IPS-18a (cell line): Measurements from ENCODE around the gene PADI6.

Experiments
- H3K27ac ChIP-seq: one replicate; pipeline ENCODE4 v1.5.1; 2013; ENCODE audit warnings: low read length
- H3K27me3 ChIP-seq: one replicate; pipeline ENCODE4 v1.6.1; 2013; ENCODE audit warnings: mild to moderate bottlenecking, low read length; ENCODE audit not compliant: control insufficient read depth, insufficient read depth
- H3K36me3 ChIP-seq: one replicate; pipeline ENCODE4 v1.6.1; 2013; ENCODE audit warnings: low read depth, low read length; ENCODE audit not compliant: control insufficient read depth
- H3K4me1 ChIP-seq: one replicate; pipeline ENCODE4 v1.6.1; 2013; ENCODE audit warnings: low read depth, low read length; ENCODE audit not compliant: control insufficient read depth
- H3K4me3 ChIP-seq: one replicate; pipeline ENCODE4 v1.5.1; 2013; ENCODE audit warnings: low read length
- H3K9ac ChIP-seq: one replicate; pipeline ENCODE4 v1.6.1; 2013; ENCODE audit warnings: mild to moderate bottlenecking, low read length, moderate library complexity
- H3K9me3 ChIP-seq: one replicate; pipeline ENCODE4 v1.6.1; 2013; ENCODE audit warnings: low read depth, low read length; ENCODE audit not compliant: control insufficient read depth

Gene PADI6

DNA sequence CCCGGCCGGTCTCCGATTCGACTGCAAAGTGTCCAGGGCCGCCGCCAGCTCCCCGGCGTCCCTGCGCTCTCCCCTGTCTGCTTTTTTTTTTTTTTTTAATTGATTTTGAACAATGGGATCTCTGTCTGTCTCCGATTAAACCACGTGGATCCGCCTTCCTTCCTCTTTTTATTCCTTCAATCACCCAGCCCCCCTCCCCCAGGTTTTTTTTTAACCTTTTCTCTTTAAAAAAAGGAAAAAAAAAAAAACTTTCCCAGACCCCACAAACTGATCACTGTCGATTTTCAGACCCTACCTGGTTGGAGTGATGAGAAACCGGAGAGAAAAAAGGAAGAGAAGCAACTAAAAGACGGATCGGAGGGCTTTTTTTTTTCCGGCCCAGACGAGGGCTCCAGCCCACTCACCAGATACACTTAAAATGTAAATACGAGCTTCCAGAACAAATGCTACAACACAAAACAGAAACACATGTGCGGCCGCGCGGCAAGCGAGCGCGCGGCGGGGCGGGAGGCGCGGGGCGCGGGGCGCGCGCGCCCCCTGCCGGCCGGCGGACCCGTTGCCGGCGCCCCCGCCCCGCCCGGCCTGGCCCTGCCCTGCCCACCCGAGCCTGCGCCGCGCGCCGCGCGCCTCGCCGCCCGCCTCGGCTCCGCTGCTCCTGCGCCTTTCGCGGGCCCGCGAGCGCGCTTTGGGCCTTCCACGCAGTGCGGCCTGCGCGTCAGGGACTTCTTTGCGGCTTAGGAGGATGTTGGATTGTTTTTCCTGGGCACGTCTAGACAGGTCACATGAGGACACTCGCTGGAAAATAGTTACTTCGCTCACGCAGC lies 67.5 kb downstream of the PADI6 start, which contains the start of gene RCC2:
RCC2 (minus strand) TSS at position 428 of the 824 bp plus-strand sequence. CDS start 1,163 bp downstream, outside the sequence.
- peak within 1 kb of the TSS; percentile 99 for H3K9ac ChIP-seq
- H3K36me3 ChIP-seq: peaks cover 23% of the 10 kb centered on the region
- peaks cover 18% of the 10 kb centered on the region for H3K27me3 ChIP-seq
- H3K27ac ChIP-seq: peak within 1 kb of the TSS; percentile 59
- peak within 1 kb of the TSS; percentile 95 for H3K4me3 ChIP-seq
- no peaks in the 10 kb centered on the region for H3K9me3 ChIP-seq
- peaks cover 47% of the 10 kb centered on the region for H3K4me1 ChIP-seq

DNA sequence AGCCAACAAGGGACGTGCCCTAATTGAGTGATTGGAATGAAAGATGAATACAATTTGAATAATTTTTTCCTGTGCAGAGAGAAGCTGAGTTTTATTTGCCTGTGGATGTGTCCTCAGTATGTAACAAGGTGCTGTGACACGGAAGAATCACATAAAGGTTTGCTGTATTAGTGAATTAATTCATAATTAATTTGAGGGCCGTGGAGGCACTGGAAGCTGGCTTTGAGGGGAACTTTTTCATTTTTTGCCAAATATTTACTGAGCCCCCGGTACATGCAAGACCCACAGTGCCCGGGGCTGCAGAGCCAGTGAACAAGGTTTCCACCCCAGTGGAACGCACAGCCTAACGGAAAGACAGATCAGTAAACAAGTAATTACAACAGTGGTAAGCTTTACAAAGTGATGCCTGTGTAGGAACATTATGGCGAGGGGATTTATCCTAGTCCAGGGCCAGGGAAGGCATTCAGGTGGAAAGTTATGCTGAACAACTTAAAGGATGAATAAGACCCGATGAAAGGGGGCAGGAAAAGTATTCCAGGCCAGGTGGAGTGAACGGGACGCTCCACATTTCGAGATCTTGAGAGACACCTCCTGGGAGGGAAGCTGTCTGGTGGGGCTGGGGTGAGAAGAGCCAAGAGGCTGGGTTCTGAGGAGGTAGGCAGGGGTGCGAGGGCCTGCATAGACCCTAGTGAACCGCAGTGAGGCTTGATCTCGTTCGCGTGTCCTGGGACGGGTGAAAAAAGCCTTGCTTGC lies 68.3 kb downstream of the PADI6 start:
- peaks cover 39% of the 10 kb centered on the region for H3K4me1 ChIP-seq
- H3K4me3 ChIP-seq: peak overlapping the region; percentile 77
- no peak overlapping the region for H3K27ac ChIP-seq

DNA sequence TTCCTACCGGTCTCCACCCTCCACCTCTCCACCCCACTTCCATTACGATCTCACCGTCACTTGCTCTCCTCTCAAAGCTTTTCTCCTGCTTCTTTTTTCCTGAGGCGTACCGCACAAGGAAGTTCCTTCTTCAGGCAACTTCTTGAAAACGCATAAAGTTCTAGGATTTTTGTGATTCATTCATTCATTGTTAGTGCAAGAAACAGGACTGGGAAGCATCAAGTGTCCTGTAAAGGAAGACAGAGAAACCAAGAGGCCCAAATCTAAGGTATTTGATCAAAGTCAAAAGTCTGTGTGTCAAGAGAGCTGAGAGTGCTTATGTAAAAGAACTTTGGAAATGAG lies 68.8 kb downstream of the PADI6 start:
- Histone ChIP-seq H3K27ac (no peak overlapping the region), H3K27me3 (peaks cover 18% of the 10 kb centered on the region), H3K9me3 (no peaks in the 10 kb centered on the region), H3K36me3 (peaks cover 12% of the 10 kb centered on the region), H3K4me3 (peak overlapping the region; percentile 77), H3K4me1 (peaks cover 34% of the 10 kb centered on the region), H3K9ac (no peak overlapping the region)

More for the DNA sequence above, 68.3 kb downstream of the PADI6 start:
- peaks cover 15% of the 10 kb centered on the region for H3K36me3 ChIP-seq
- H3K9ac ChIP-seq: peak overlapping the region; percentile 99
- peaks cover 18% of the 10 kb centered on the region for H3K27me3 ChIP-seq
- H3K9me3 ChIP-seq: no peaks in the 10 kb centered on the region

DNA sequence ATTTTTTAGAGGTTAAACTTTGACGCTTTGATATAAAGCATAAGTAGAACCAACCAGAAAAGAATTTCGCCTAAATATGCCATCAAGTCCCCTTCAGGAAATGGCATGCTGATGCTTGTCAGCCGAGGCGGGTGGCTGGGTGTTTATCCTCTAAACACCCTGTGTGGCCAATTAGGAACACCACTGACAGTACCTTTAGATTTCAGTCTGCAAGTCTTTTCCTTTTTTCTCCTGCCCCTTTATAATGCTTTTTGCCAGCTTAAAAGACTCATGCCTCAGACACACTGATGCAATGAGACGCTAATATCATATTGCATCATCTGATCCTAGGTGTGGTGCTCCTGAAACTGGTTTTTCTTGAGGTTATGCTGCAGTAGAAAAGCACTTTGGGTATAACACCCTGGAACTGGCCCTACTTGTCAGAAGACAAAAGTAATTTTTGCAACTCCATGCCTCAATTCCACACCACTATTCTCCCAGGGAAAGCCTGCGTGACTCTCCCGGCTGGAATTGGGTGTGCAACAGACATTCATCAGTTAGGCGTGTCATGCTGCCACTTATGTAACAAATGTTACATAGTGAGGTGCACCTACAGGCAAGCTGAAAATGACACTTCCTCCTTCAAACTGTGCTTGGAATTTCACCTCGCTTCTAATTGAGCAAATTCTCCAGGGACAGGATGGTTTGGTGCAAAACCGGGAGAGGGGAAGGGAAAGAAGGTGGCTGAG lies 69.4 kb downstream of the PADI6 start:
- no peak overlapping the region for H3K27ac ChIP-seq
- peaks cover 6% of the 10 kb centered on the region for H3K36me3 ChIP-seq
- no peaks in the 10 kb centered on the region for H3K9me3 ChIP-seq
- peak overlapping the region; percentile 77 for H3K4me3 ChIP-seq
- peaks cover 27% of the 10 kb centered on the region for H3K4me1 ChIP-seq
- no peak overlapping the region for H3K9ac ChIP-seq
- peaks cover 18% of the 10 kb centered on the region for H3K27me3 ChIP-seq

DNA sequence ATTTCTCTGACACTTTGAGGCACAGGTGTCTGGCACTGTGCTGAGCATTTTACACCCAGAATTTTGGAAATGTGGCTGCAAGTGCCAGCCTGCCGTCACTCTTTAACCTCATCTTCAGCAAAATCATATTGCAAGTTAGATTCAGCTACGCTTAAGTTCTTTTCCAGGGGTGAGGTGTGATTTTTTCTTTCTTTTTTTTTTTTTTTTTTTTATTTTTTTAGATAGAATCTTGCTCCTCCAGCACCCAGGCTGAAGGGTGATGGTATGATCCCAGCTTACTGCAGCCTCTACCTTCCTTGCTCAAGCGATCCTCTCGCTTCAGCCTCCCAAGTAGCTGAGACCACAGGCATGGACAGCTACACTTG lies 70.0 kb downstream of the PADI6 start:
- Histone ChIP-seq H3K4me1 (peaks cover 22% of the 10 kb centered on the region), H3K9me3 (no peaks in the 10 kb centered on the region), H3K4me3 (peak overlapping the region; percentile 77), H3K27ac (no peak overlapping the region), H3K9ac (no peak overlapping the region), H3K27me3 (peaks cover 18% of the 10 kb centered on the region), H3K36me3 (peaks cover under 1% of the 10 kb centered on the region)

DNA sequence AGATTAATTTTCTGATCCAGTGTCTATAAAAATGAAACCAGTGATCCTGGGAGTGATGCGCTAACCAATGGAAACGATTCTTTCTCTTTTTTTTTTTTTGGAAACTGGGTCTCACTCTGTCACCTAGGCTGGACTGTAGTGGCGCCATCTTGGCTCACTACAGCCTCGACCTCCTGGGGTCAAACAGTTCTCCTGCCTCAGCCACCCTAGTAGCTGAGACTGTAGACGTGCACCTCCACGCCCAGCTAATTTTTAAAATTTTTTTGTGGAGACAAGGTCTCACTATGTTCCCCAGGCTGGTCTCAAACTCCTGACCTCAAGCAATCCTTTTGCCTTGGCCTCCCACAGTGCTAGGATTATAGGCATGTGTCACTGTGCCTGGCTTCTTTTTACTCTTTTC lies 70.8 kb downstream of the PADI6 start:
- Histone ChIP-seq H3K4me3 (no peak overlapping the region), H3K27me3 (peaks cover 18% of the 10 kb centered on the region), H3K4me1 (peaks cover 21% of the 10 kb centered on the region), H3K9me3 (no peaks in the 10 kb centered on the region), H3K36me3 (no peaks in the 10 kb centered on the region), H3K9ac (no peak overlapping the region), H3K27ac (no peak overlapping the region)

DNA sequence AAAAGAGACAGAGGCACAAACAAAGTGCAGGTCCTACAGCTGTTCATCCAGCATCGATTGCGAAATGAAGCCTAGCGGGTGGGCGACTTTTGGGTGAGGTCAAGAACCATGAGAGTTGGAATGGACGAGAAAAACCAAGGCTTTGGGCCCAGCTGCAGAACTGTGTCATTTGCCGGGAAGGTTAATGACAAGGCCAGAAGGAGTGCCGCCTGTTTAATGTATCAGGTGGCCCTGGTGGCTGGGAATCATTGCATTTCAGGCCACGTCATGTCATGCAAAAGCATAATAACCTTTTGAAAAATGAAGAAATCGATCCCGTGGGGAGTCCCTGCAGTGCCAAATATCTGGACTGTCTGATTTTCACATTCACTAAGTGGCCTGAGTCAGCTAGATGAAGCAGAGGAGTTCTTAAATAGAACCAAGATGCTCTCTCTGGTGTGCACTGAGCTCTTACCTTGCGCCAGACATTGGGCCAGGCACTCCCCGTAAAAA lies 75.6 kb downstream of the PADI6 start:
- no peaks in the 10 kb centered on the region for H3K4me1 ChIP-seq
- no peak overlapping the region for H3K4me3 ChIP-seq
- H3K27me3 ChIP-seq: no peaks in the 10 kb centered on the region
- no peaks in the 10 kb centered on the region for H3K36me3 ChIP-seq
- no peaks in the 10 kb centered on the region for H3K9me3 ChIP-seq
- H3K9ac ChIP-seq: no peak overlapping the region
- no peak overlapping the region for H3K27ac ChIP-seq
